ENCODE measurements around the gene GATB. TPM values are rescaled to one million over a fixed set of nuclear protein-coding genes. Genes with fewer than 3 reads are reported as not detected.

The GATB gene
- total RNA-seq, 1 experiment from 2014 or later: 21.2 TPM

- Histone ChIP-seq H3K27ac (ENCODE audit: insufficient read length, low read depth, low read length) (no peak overlapping the region), H3K79me1 (ENCODE audit: insufficient read depth, low read depth, low read length, poor library complexity, severe bottlenecking) (no peaks in the 10 kb centered on the region), H3T11ph (ENCODE audit: low read length) (no peak overlapping the region), H3K14ac (ENCODE audit: insufficient read depth, low read length) (no peak overlapping the region), H3K9me3 (ENCODE audit: control insufficient read depth, low read depth, low read length) (no peaks in the 10 kb centered on the region), H3K9ac (ENCODE audit: extremely low read depth, insufficient read length, low read length) (no peak overlapping the region), H3K79me2 (ENCODE audit: insufficient read depth, low read length) (no peaks in the 10 kb centered on the region), H2BK15ac (ENCODE audit: low read depth, low read length) (no peak overlapping the region), H3K23me2 (ENCODE audit: insufficient read length, low read depth, low read length, poor library complexity, severe bottlenecking) (no peaks in the 10 kb centered on the region), H4K5ac (ENCODE audit: insufficient read length, low read depth, low read length) (no peak overlapping the region), H3K4ac (ENCODE audit: low read depth, low read length) (no peak overlapping the region), H3K4me1 (ENCODE audit: insufficient read depth, low read length) (peaks cover 8% of the 10 kb centered on the region), H2BK5ac (ENCODE audit: insufficient read length, low read length) (peak overlapping the region; percentile 8), H4K8ac (replicated peaks; ENCODE audit: insufficient read length, low read depth, low read length) (no peak overlapping the region), H2AK5ac (ENCODE audit: insufficient read length, low read length) (no peak overlapping the region), H4K20me1 (ENCODE audit: control insufficient read depth, insufficient read depth, insufficient read length) (no peaks in the 10 kb centered on the region), H4K91ac (ENCODE audit: insufficient read length, low read depth, low read length) (no peak overlapping the region), H3K56ac (ENCODE audit: insufficient read length, low read depth, low read length) (no peak overlapping the region), H3K27me3 (ENCODE audit: insufficient read depth, low read length) (no peaks in the 10 kb centered on the region), H3K18ac (ENCODE audit: insufficient read length, low read depth, low read length) (no peak overlapping the region), H2BK20ac (ENCODE audit: low read depth, low read length, poor library complexity, severe bottlenecking) (no peak overlapping the region), H3K4me2 (ENCODE audit: insufficient read depth, insufficient read length, low read length) (no peak overlapping the region), H2AFZ (ENCODE audit: low read length) (no peak overlapping the region), H2BK12ac (ENCODE audit: insufficient read length, low read depth, low read length) (no peak overlapping the region), H3K23ac (ENCODE audit: insufficient read length, low read depth, low read length) (no peak overlapping the region), H2BK120ac (ENCODE audit: low read depth, low read length, poor library complexity, severe bottlenecking) (no peak overlapping the region)
- no peak for TF ChIP-seq CTCF (conservative IDR thresholded peaks at IDR 0.05)
- H3K36me3 Mint-ChIP-seq (ENCODE audit: insufficient read depth in 1 of 3, low read depth in 3 of 3): no peaks in the 10 kb centered on the region
- no peaks in the 10 kb centered on the region for H3K27me3 Mint-ChIP-seq (ENCODE audit: low read depth)
- H3K4me1 Mint-ChIP-seq: peaks cover 49 to 50% of the 10 kb centered on the region in 2 experiments
- no peak for DNase-seq
- WGBS (ENCODE audit: extremely low coverage, insufficient read length, low lambda C conversion rate): no CpG with 5 or more reads among the region's 14 CpGs
- H3K9me3 Mint-ChIP-seq: no peaks in the 10 kb centered on the region
- H3K4me3 Mint-ChIP-seq: no peak overlapping the region
- H3K27ac Mint-ChIP-seq: peak overlapping the region; percentile 31 to 72 (median 60); a peak in 5 of 7 replicates
Measured at GRCh38 chr4:151624626-151625565, 135.9 kb downstream of the GATB start.

All from H9 (cell line).